ENCODE data around the gene ERC2.
A peak's percentile ranks its signal among the peaks of the same experiment; 100 is the strongest.
"Not testable (repeated sequence)": the region's sequence is repeated elsewhere in the genome, so short reads cannot be mapped to it uniquely, and the experiment has no call there.

The ERC2 gene

DNA sequence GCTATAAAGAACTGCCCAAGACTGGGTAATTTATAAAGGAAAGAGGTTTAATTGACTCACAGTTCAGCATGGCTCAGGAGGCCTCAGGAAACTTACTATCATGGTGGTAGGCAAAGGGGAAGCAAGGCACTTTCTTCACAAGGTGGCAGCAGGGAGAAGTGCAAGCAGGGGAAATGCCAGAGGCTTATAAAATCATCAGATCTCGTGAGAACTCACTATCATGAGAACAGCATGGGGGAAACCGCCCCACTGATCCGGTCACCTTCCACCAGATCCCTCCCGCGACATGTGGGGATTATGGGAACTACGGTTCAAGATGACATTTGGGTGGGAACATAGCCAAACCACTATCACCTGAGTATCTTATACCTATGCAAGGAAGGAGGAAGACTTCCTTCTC, 963.2 kb downstream of the ERC2 start:
- TF ChIP-seq, protein P1, sequence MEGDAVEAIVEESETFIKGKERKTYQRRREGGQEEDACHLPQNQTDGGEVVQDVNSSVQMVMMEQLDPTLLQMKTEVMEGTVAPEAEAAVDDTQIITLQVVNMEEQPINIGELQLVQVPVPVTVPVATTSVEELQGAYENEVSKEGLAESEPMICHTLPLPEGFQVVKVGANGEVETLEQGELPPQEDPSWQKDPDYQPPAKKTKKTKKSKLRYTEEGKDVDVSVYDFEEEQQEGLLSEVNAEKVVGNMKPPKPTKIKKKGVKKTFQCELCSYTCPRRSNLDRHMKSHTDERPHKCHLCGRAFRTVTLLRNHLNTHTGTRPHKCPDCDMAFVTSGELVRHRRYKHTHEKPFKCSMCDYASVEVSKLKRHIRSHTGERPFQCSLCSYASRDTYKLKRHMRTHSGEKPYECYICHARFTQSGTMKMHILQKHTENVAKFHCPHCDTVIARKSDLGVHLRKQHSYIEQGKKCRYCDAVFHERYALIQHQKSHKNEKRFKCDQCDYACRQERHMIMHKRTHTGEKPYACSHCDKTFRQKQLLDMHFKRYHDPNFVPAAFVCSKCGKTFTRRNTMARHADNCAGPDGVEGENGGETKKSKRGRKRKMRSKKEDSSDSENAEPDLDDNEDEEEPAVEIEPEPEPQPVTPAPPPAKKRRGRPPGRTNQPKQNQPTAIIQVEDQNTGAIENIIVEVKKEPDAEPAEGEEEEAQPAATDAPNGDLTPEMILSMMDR (IDR thresholded peaks at IDR 0.05; ENCODE audit: control insufficient read depth, extremely low read depth, insufficient read depth), result peak; percentile 43
- not testable (repeated sequence) for H3K4me3 ChIP-seq (ENCODE audit: low read depth, low read length); DNase-seq (ENCODE audit: low read depth)

DNA sequence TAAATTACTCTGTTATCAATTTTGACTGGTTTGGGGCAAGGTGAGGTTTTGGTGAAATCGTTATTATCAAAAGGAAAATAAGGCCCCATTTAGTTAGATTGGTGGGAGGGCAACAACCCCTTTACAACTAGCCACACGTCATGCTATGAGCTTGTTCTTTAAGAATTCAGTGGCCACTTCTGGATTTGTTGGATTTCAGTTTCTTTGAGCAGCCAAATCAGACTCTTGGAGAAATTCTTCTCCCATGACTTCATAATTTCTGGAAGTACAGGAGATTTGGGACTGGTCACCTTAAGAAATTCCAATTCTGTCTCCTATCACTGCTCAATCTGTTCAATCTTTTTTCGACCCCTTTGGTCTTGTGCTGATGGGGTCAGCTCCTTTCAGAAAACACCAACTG, 966.4 kb downstream of the ERC2 start:
- TF ChIP-seq, protein P1 (IDR thresholded peaks at IDR 0.05; ENCODE audit: control insufficient read depth, extremely low read depth, insufficient read depth), result no peak
- DNase-seq (ENCODE audit: low read depth), result no peak
- H3K4me3 ChIP-seq (ENCODE audit: low read depth, low read length), result no peak overlapping the region

DNA sequence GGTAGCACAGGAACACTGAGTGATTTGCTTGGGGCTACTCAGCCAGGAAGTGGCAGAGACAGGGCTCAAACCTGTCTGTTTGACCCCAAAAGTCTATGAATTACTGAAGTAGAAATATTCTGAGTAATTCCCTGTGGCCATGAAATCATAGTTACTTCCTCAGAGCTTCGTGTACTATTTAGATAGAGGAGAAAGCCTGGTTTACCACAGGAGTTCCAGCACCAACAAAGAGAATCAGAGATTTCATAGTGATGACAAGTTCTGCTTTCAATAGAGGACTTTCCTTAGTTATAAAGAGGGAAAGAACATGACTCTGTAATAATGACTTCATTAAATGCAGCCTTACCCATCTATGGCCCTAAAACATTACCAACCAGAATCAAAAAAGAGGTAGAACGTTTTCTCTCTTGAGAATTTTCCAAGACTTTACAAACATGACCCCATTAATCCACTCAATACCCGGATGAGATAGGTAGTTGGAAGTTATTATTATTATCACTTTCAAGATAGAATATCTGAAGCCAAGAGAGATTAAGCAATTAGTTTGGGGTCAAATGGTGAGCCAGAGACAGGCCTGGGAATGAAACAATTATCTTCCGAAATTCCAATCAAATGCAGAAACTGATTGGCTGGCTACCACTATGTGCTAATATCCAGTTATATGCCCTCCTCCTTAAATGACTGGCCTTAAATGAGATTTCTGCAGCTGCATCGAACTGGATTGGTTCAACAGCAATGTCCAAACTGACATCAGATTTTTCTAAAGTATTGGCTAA, 967.5 kb downstream of the ERC2 start:
- no peak for DNase-seq (ENCODE audit: low read depth)
- TF ChIP-seq, protein P1 (IDR thresholded peaks at IDR 0.05; ENCODE audit: control insufficient read depth, extremely low read depth, insufficient read depth), result no peak
- no peak overlapping the region for H3K4me3 ChIP-seq (ENCODE audit: low read depth, low read length)

DNA sequence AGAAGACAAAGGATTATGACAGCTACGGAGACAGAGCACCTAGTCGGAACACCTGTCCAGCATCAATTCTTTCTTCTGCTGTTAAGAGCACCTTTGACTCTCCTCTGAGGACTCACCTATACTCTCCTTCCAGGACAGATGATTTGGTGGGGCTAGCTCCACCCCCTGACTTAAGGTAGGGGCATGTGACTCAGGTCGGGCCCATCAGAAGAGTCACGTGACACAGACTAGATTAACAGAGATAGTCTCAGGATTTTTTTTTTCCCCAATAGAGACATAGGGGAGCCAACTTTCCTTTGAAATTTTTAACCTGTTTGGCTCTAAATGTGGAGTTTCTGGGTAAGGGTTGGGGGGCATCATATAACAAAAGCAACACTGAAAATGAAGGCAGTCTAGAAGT, 969.7 kb downstream of the ERC2 start:
- no peak overlapping the region for H3K4me3 ChIP-seq (ENCODE audit: low read depth, low read length)
- no peak for DNase-seq (ENCODE audit: low read depth)
- TF ChIP-seq, protein P1 (IDR thresholded peaks at IDR 0.05; ENCODE audit: control insufficient read depth, extremely low read depth, insufficient read depth), result no peak

DNA sequence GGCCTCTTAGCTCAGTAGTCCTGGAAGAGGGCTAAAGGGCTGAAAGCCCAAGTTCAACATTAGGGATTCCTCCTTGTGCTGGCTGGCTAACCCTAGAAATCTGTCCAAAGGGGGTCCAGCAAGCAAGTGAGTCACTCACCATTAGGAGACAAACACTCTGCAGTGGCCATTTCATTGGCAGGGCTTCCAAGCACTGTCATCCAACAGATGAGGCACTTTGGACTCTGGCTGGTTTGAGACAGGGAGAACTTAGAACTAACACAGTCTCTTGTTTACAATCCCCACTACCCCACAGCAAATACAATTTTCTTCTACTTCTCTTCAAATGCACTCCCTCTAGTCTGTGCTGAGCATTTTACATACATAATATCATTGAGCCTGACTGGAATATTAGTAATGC, 971.0 kb downstream of the ERC2 start:
- DNase-seq (ENCODE audit: low read depth), result no peak
- H3K4me3 ChIP-seq (ENCODE audit: low read depth, low read length), result no peak overlapping the region
- TF ChIP-seq, protein P1 (IDR thresholded peaks at IDR 0.05; ENCODE audit: control insufficient read depth, extremely low read depth, insufficient read depth), result no peak

DNA sequence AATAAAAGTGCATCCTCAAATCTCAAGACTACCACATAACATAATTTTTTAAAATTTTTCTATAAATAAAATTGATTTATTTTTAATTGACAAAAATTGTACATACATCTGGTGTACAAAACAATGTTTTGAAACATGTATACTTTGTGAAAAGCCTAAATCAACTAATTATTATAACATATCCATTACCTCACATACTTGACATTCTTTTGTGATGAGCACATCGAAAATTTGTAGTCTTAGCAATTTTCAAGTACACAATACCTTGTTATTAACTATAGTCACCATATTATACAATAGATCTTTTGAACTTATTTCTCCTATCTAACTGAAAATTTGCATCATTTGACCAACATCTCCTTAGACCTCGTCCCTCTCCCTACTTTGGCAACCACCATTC, 973.3 kb downstream of the ERC2 start:
- DNase-seq (ENCODE audit: low read depth), result no peak
- no peak overlapping the region for H3K4me3 ChIP-seq (ENCODE audit: low read depth, low read length)
- TF ChIP-seq, protein P1 (IDR thresholded peaks at IDR 0.05; ENCODE audit: control insufficient read depth, extremely low read depth, insufficient read depth), result no peak

DNA sequence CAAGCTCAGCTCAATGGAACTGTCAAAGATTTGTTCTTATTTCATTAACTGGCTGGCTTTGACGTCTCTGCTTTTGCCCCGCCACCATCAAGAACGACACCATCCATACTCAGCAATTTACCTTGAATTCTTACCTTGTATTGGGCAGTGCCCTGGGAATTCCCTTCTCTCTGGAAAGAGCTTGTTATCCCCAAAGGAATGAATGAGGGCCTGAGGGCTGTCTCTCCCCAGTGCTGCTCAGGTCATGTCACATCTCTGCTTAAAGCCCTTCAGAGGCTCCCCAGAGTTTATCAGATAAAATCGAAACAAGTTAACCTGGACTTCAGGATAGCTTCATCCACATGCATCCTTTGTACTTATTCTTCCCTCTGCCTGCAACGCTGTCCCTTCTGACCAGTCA, 975.3 kb downstream of the ERC2 start:
- H3K4me3 ChIP-seq (ENCODE audit: low read depth, low read length), result no peak overlapping the region
- no peak for DNase-seq (ENCODE audit: low read depth)
- TF ChIP-seq, protein P1 (IDR thresholded peaks at IDR 0.05; ENCODE audit: control insufficient read depth, extremely low read depth, insufficient read depth), result no peak

All from LNCaP clone FGC (cell line).